C4-2B (cell line): ENCODE results near the gene KCNJ8.

Source experiments
- CTCF ChIP-seq: fragments of 450-650 bp; conservative IDR thresholded peaks from 2 replicates; pipeline ENCODE4 v1.5.1; 2017; ENCODE audit warnings: mild to moderate bottlenecking
- ZFX ChIP-seq: fragments of 450-650 bp; IDR thresholded peaks from 2 replicates; pipeline ENCODE4 v1.6.1; 2017

- TF ChIP-seq CTCF, result no peak
- no peak for TF ChIP-seq ZFX
These were observed 44.1 kb upstream of the KCNJ8 start for GRCh38 chr12:21818627-21819026.
